CD8-positive, alpha-beta memory T cell (primary cell): Measurements from ENCODE around the gene ASTE1. TPM values are rescaled to one million over a fixed set of nuclear protein-coding genes. Genes with fewer than 3 reads are reported as not detected.

Source experiments
- CTCF ChIA-PET: fragments of 350-600 bp; sonication (Branson Sonifier 250); formaldehyde crosslinking; loops from one replicate; lab custom pipeline; 2021; ENCODE audit warnings: antibody characterized with exemption; lab: Charles Lee
- POLR2A ChIA-PET: fragments of 350-600 bp; sonication (Branson Sonifier 250); formaldehyde crosslinking; loops from one replicate; lab custom pipeline; 2021; ENCODE audit warnings: antibody characterized with exemption; lab: Charles Lee
- DNase-seq, 5 donors: peaks; one replicate each; pipeline versions ENCODE4 v3.0.0 to v3.0.0-alpha.2; 2020 to 2022; ENCODE audit warnings: mixed read lengths in 1 of 5
- H3K27ac ChIP-seq: one replicate; pipeline ENCODE4 v1.7.0; 2013; ENCODE audit warnings: low read depth, mild to moderate bottlenecking, low read length, moderate library complexity
- H3K27me3 ChIP-seq: 2 replicates; pipeline ENCODE4 v1.7.0; 2013; ENCODE audit warnings: low read length, mild to moderate bottlenecking; ENCODE audit not compliant: insufficient read depth, poor library complexity, severe bottlenecking
- H3K36me3 ChIP-seq: 2 replicates; pipeline ENCODE4 v1.7.0; 2013; ENCODE audit warnings: mild to moderate bottlenecking, low read length, moderate library complexity; ENCODE audit not compliant: insufficient read depth
- H3K4me1 ChIP-seq: 2 replicates; pipeline ENCODE4 v1.7.0; 2013; ENCODE audit warnings: mild to moderate bottlenecking, low read length, moderate library complexity; ENCODE audit not compliant: insufficient read depth
- H3K4me3 ChIP-seq: 2 replicates; pipeline ENCODE4 v1.7.0; 2013; ENCODE audit warnings: mild to moderate bottlenecking, low read length
- H3K9me3 ChIP-seq: 2 replicates; pipeline ENCODE4 v1.7.0; 2013; ENCODE audit warnings: mild to moderate bottlenecking, low read length
- H3K27ac Mint-ChIP-seq, 8 donors: one replicate each; pipeline ENCODE4 v1.8.0; 2020 to 2021; ENCODE audit warnings: mixed read lengths in 8 of 8, mild to moderate bottlenecking in 6 of 8, inconsistent platforms in 3 of 8, moderate library complexity in 3 of 8
- H3K27me3 Mint-ChIP-seq, 2 donors: one replicate each; pipeline ENCODE4 v1.8.0; 2020 to 2021; ENCODE audit warnings: mixed read lengths in 2 of 2, mild to moderate bottlenecking in 1 of 2, moderate library complexity in 1 of 2
- H3K36me3 Mint-ChIP-seq, 3 donors: one replicate each; pipeline ENCODE4 v1.8.0; 2020 to 2021; ENCODE audit warnings: mixed read lengths in 3 of 3, inconsistent platforms in 1 of 3, mild to moderate bottlenecking in 1 of 3
- H3K4me1 Mint-ChIP-seq, 3 donors: one replicate each; pipeline ENCODE4 v1.8.0; 2020 to 2021; ENCODE audit warnings: mixed read lengths in 3 of 3, inconsistent platforms in 1 of 3, mild to moderate bottlenecking in 1 of 3
- H3K4me3 Mint-ChIP-seq, 7 donors: one replicate each; pipeline ENCODE4 v1.8.0; 2020 to 2021; ENCODE audit warnings: mixed read lengths in 7 of 7, mild to moderate bottlenecking in 6 of 7, moderate library complexity in 4 of 7, inconsistent platforms in 2 of 7
- H3K9me3 Mint-ChIP-seq, 5 donors: one replicate each; pipeline ENCODE4 v1.8.0; 2020 to 2022; ENCODE audit warnings: mixed read lengths in 5 of 5, mild to moderate bottlenecking in 3 of 5, moderate library complexity in 2 of 5, inconsistent platforms in 1 of 5
- polyA plus RNA-seq: library from polyadenylated mRNA; unstranded; fragments of 300-500 nt; fragmentation: Illumina TruSeq; gene quantifications from one replicate; pipeline ENCODE4 v1.2.3, GENCODE V29; 2021
- total RNA-seq, 2 experiments: library from RNA; stranded (reverse); gene quantifications; one replicate each; pipeline ENCODE4 v1.2.3, GENCODE V29; 2021

Gene ASTE1, protein sequence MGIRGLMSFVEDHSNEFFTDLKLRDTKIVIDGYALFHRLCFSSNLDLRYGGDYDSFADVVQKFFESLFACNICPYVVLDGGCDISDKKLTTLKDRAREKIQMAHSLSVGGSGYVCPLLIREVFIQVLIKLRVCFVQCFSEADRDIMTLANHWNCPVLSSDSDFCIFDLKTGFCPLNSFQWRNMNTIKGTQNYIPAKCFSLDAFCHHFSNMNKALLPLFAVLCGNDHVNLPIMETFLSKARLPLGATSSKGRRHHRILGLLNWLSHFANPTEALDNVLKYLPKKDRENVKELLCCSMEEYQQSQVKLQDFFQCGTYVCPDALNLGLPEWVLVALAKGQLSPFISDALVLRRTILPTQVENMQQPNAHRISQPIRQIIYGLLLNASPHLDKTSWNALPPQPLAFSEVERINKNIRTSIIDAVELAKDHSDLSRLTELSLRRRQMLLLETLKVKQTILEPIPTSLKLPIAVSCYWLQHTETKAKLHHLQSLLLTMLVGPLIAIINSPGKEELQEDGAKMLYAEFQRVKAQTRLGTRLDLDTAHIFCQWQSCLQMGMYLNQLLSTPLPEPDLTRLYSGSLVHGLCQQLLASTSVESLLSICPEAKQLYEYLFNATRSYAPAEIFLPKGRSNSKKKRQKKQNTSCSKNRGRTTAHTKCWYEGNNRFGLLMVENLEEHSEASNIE
- 10 to 100 TPM; 11.9 to 13.7 TPM for total RNA-seq
- polyA plus RNA-seq: 24.0 TPM

DNA sequence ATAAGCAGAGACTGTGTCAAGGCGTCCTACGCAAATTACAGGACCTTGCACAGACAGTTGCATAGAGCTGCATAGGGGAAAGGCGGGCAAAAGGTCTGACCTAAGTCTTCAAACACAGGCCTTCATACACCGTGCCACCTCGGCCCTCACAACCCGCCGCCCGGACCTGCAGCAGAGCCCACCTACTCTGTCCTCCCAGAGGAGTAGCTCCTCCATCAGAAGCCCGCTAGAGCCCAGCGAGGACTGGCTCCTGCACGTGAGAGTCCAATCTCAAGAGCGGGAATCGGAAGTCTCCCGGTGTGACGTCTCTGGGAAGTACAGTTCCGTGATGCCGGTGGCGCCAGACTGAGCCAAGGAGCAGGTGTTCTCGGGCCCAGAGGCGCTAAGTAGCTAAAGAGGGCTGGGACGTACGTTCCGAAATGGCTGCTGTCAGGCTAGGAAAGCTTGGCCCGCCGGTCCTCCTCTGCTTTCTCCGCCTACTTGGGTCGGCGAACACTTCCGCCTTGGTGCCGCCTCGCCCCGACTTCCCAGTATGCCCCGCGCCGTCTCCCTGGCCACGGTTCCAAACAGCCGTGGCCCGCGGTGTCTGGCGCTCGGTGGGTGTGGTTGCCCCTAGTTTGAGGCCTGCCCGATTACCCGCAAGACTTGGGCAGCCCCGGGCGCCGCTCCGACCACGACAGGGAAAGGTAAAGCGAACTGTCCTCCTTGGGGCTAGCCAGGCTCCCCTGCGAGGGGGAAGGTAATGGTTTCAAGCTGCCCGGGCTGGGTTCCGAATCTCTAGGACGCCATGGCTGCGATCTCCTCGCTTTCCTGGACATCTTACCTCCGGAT is at the start of gene ASTE1, which contains the start of gene NEK11:
Gene ASTE1 (minus strand): TSS at position 505 of the 831 bp plus-strand sequence. CDS start 1,519 bp downstream, outside the sequence.
Gene NEK11 (plus strand): TSS at position 557 of the 831 bp plus-strand sequence. CDS start 2,832 bp downstream, outside the sequence.
- no peaks in the 10 kb centered on the region for H3K27me3 ChIP-seq
- Mint-ChIP-seq H3K36me3 (peaks cover 10 to 43% (median 15%) of the 10 kb centered on the region in 3 donors), H3K27me3 (no peaks in the 10 kb centered on the region), H3K4me1 (peaks cover 54 to 59% (median 58%) of the 10 kb centered on the region in 3 donors), H3K4me3 (peak within 1 kb of the TSS; percentile 92 to 96 (median 94)), H3K9me3 (no peaks in the 10 kb centered on the region), H3K27ac (peak within 1 kb of the TSS; percentile 97 to 99 (median 98))
- DNase-seq: peak; percentile 88 to 96 (median 93)
- H3K9me3 ChIP-seq: no peaks in the 10 kb centered on the region
- CTCF ChIA-PET: interaction anchor here (0.9 to 2.4 kb wide), 8 partner anchors 9 to 471 kb away, joined by 3 to 11 read pairs (median 3); partner anchors contain the start of gene ATP2C1
- POLR2A ChIA-PET: interaction anchor here (0.6 to 1.3 kb wide), 5 partner anchors 133 to 1514 kb away, joined by 3 to 8 read pairs (median 4); partner anchors contain the start of genes ATP2C1, DNAJC13 and NUDT16
- peaks cover 49% of the 10 kb centered on the region for H3K4me1 ChIP-seq
- H3K27ac ChIP-seq: peak within 1 kb of the TSS; percentile 96
- H3K36me3 ChIP-seq: peaks cover 5% of the 10 kb centered on the region
- peak within 1 kb of the TSS; percentile 93 for H3K4me3 ChIP-seq

DNA sequence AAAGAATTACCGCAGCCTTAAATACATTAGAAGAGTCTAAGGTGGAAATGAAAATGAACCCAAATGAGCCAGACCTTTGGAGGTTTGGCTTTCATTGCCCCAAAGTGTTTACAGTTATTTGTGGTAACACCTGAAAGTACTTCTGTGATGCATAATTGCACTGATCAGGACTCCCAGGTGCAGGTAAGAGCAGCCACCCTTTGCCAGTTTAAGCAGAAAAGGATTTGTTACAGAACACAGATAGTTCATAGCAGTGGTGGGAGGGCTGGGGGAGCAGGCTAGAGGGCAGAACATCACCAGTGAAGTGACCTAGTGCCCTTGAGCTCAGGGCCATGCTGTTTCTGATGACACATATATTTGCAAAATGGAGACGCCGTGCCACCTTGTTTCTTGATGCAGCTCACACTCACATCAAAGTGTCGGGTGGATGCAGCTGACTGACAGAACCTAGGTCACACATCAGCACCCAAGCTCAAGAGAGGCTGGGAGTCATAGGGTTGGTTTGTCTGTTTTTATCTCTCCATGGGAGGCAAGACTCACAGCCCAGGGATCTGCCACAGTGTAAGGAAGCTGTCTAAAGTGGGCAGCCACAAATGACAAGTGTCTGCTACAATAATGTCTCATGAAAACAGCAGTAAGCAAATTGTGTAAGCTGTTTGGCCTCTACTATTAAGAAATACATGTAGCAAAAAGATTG is 49.2 kb upstream of the ASTE1 start:
- POLR2A ChIA-PET: no interaction called here
- CTCF ChIA-PET: no interaction called here
- DNase-seq: no peak
- no peaks in the 10 kb centered on the region for H3K36me3 ChIP-seq
- Mint-ChIP-seq H3K27me3 (no peaks in the 10 kb centered on the region), H3K36me3 (peaks cover 0 to 6% (median 0%) of the 10 kb centered on the region in 3 donors), H3K27ac (no peak overlapping the region), H3K9me3 (no peaks in the 10 kb centered on the region), H3K4me1 (peaks cover 0 to 8% (median 0%) of the 10 kb centered on the region in 3 donors), H3K4me3 (no peak overlapping the region)
- H3K27me3 ChIP-seq: no peaks in the 10 kb centered on the region
- H3K4me3 ChIP-seq: no peak overlapping the region
- no peaks in the 10 kb centered on the region for H3K4me1 ChIP-seq
- no peak overlapping the region for H3K27ac ChIP-seq
- no peaks in the 10 kb centered on the region for H3K9me3 ChIP-seq

GRCh38 chr3:131072845-131073244 is 46.2 kb upstream of the ASTE1 start:
- Histone ChIP-seq H3K4me3 (no peak overlapping the region), H3K4me1 (no peaks in the 10 kb centered on the region), H3K9me3 (no peaks in the 10 kb centered on the region), H3K27me3 (no peaks in the 10 kb centered on the region), H3K27ac (no peak overlapping the region), H3K36me3 (no peaks in the 10 kb centered on the region)
- H3K27me3 Mint-ChIP-seq: no peaks in the 10 kb centered on the region
- DNase-seq: no peak
- no peak overlapping the region for H3K4me3 Mint-ChIP-seq
- ChIA-PET CTCF (no interaction called here), POLR2A (no interaction called here)
- no peak overlapping the region for H3K27ac Mint-ChIP-seq
- no peaks in the 10 kb centered on the region for H3K36me3 Mint-ChIP-seq
- H3K4me1 Mint-ChIP-seq: peaks cover 0 to 8% (median 0%) of the 10 kb centered on the region in 3 donors
- H3K9me3 Mint-ChIP-seq: no peaks in the 10 kb centered on the region

DNA sequence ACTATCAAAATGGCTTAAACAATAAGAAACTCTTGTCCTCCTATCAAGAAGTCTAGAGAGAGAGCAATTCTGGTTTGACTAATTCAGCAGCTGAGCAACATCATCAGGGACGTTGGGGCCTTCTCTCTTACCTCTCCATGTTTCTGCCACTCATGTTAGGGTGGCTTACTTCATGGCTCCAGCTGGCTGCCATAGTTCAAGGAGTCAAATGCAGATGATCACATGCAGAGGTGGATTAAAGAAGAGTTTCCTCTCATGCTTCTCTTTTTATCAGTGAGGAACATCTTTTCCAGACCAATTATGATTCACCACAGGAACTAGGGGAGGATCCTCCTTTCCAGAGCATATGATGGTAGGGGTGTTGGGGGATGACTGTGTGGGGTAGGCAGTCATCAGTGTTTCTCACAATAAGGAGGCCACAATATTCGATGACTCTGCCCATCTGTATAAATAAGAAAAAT is 45.5 kb upstream of the ASTE1 start:
- no peaks in the 10 kb centered on the region for H3K36me3 ChIP-seq
- H3K4me3 ChIP-seq: no peak overlapping the region
- no peak overlapping the region for H3K4me3 Mint-ChIP-seq
- H3K9me3 ChIP-seq: no peaks in the 10 kb centered on the region
- H3K9me3 Mint-ChIP-seq: no peaks in the 10 kb centered on the region
- peak overlapping the region in 3 of 8 donors; percentile 5 to 76 (median 17) for H3K27ac Mint-ChIP-seq
- no peaks in the 10 kb centered on the region for H3K4me1 ChIP-seq
- H3K4me1 Mint-ChIP-seq: peaks cover 0 to 8% (median 0%) of the 10 kb centered on the region in 3 donors
- no peak for DNase-seq
- no peaks in the 10 kb centered on the region for H3K27me3 Mint-ChIP-seq
- no peaks in the 10 kb centered on the region for H3K36me3 Mint-ChIP-seq
- H3K27me3 ChIP-seq: no peaks in the 10 kb centered on the region
- H3K27ac ChIP-seq: no peak overlapping the region
- ChIA-PET CTCF (no interaction called here), POLR2A (no interaction called here)

GRCh38 chr3:131067983-131068382 is 41.4 kb upstream of the ASTE1 start:
- Histone ChIP-seq H3K4me1 (no peaks in the 10 kb centered on the region), H3K27ac (no peak overlapping the region), H3K36me3 (no peaks in the 10 kb centered on the region), H3K27me3 (no peaks in the 10 kb centered on the region), H3K9me3 (no peaks in the 10 kb centered on the region), H3K4me3 (no peak overlapping the region)
- Mint-ChIP-seq H3K27ac (peak overlapping the region in 2 of 8 donors; percentile 7 to 36), H3K9me3 (no peaks in the 10 kb centered on the region), H3K27me3 (no peaks in the 10 kb centered on the region), H3K36me3 (no peaks in the 10 kb centered on the region), H3K4me1 (peaks cover 0 to 8% (median 0%) of the 10 kb centered on the region in 3 donors), H3K4me3 (no peak overlapping the region)
- ChIA-PET CTCF (no interaction called here), POLR2A (no interaction called here)
- DNase-seq: no peak

DNA sequence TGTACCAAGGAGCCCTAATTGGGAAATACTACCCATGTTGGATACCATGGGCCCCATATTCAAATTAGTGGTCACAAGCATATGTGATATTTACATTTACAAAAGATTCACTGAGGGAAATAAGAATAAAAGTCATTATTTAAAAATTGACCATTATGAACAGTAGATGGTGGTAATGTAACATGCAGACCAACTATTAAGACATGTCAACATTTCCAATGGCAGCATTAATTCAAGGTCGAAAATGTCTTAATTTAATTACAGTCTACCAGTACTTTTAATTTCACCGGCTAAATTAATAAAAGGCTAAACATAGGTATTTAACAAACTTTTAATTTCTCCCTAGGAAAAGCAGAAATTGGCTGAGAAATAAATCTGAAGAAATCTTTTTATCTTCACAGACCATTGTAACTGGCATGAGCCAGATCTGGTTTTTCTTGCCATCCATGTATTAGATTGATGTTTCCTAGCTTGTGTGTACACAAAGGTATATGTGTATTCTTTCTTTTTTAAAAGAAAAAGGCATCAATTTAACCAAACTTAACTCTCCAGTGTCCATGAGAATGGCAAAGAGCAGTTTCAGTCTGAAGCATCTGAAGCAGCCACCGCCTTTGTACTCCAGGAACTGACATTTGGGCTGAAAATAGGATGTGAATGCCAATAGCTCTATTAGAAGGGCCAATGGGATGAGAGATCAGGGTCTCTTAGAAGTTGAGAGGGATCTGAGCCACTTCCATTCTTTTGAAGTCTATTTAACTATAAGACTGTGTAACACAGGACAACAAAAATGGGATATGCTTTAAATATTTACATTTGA is 26.6 kb upstream of the ASTE1 start:
- H3K27me3 ChIP-seq: no peaks in the 10 kb centered on the region
- H3K9me3 Mint-ChIP-seq: no peaks in the 10 kb centered on the region
- ChIA-PET POLR2A (no interaction called here), CTCF (no interaction called here)
- H3K27ac ChIP-seq: no peak overlapping the region
- no peaks in the 10 kb centered on the region for H3K9me3 ChIP-seq
- no peak overlapping the region for H3K4me3 Mint-ChIP-seq
- H3K36me3 Mint-ChIP-seq: peaks cover 0 to 6% (median 0%) of the 10 kb centered on the region in 3 donors
- no peak overlapping the region for H3K4me3 ChIP-seq
- no peaks in the 10 kb centered on the region for H3K36me3 ChIP-seq
- no peak for DNase-seq
- H3K4me1 ChIP-seq: no peaks in the 10 kb centered on the region
- peak overlapping the region in 1 of 8 donors; percentile 31 for H3K27ac Mint-ChIP-seq
- peaks cover 0 to 1% of the 10 kb centered on the region in 2 donors for H3K27me3 Mint-ChIP-seq
- H3K4me1 Mint-ChIP-seq: no peaks in the 10 kb centered on the region
